Measurements from ENCODE around the gene RERG. TPM values are rescaled to one million over a fixed set of nuclear protein-coding genes. Genes with fewer than 3 reads are reported as not detected.

Gene RERG
- polyA plus RNA-seq (ENCODE audit: low read depth in 6 of 6) = not detected

DNA sequence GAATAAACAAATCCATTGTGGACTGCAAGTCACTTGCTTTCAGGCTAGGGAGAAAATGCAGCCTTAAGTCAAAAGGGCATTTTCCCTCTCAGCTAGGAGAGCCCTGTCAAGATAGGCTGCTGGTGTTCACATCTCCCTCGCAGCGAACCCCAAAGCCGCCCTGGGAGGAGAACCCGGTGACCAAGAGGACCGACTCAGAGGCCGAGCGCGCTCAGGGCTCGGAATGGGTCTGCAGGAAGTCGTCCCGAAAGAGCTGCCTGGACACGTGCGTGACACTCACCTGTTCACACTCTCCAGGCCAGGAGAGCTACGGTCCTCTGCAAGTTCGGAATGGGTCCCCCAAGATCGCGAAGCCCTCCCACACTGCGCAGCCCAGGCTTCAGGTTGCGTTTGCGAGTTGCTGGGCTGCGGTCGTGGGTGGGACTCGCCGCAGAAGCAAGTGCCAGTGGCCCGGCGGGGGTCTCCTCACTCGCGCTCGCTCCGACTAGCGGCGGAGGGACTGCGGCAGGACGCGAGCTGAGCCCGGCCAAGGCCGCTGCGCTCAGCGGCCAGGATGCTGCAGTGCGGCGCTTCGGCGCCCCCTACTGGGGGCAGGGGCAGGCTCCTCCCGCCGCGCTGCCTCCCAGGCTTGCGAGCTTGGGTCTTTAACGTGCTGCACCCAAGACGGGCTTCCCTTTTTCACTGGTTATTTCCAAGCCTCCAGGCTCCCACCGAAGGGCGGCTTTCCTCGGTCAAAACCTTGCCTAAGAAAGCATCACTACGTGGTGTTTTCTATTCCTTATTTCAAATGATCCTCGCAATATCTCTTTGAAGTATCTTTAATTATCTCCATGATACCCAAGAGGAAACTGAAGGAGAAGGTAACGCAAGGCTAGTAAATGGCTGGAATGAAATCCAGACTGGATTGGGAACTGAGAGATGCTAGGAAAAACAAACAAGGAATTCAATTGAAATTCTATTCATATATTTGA is at the start of gene RERG:
Gene RERG (minus strand): TSS at position 503 of the 971 bp plus-strand sequence. CDS start 3,928 bp downstream, outside the sequence.
- H3K27me3 Mint-ChIP-seq = peaks cover 48 to 60% (median 52%) of the 10 kb centered on the region in 3 donors
- ATAC-seq (ENCODE audit: low read depth in 2 of 2) = peak; percentile 95 to 96
- no peaks in the 10 kb centered on the region for H3K36me3 Mint-ChIP-seq
- H3K27ac Mint-ChIP-seq = no peak within 1 kb of the TSS
- peaks cover 7 to 13% (median 11%) of the 10 kb centered on the region in 3 donors for H3K4me1 Mint-ChIP-seq
- DNase-seq = peak; percentile 65
- peaks cover 0 to 4% (median 0%) of the 10 kb centered on the region in 7 donors for H3K9me3 Mint-ChIP-seq
- H3K4me3 Mint-ChIP-seq = peak within 1 kb of the TSS in 7 of 8 donors; percentile 51 to 86 (median 77)

- H3K9me3 Mint-ChIP-seq = no peaks in the 10 kb centered on the region
- no peak overlapping the region for H3K4me3 Mint-ChIP-seq
- no peak overlapping the region for H3K27ac Mint-ChIP-seq
- H3K36me3 Mint-ChIP-seq = no peaks in the 10 kb centered on the region
- no peak for DNase-seq
- H3K4me1 Mint-ChIP-seq = no peaks in the 10 kb centered on the region
- H3K27me3 Mint-ChIP-seq = peaks cover 5 to 10% (median 5%) of the 10 kb centered on the region in 3 donors
- ATAC-seq (ENCODE audit: low read depth in 2 of 2) = no peak
Measured at GRCh38 chr12:15270591-15270990, 49.4 kb upstream of the RERG start.

DNA sequence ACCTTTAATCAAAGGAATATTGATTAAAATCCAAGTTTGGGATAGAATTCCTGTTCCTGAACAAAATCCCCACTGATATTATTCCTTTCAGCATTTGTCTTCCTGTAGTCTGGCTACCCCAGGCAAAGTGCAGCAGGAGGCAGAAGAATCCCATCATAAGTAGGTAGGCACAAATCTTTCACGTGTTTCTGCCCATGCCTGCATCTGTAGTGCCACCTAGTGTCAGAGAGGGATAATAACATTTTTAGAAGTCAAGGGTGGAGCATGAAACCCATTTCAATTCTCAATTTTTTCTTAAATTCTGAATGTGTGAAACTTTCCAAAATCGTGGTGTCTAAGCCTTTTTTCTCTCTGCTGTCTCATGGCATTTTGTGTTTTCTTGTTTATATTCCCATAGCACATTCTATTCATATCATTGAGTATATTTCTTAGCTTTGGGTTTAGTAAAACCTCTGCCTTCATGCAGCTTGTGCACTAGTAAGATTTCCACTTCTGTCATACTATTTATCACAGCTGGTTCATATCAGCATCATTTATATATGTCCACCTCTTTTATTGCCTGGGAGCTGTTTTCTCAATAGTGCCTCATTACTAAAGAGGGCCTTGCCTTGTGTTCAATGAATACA is 47.8 kb upstream of the RERG start:
- Mint-ChIP-seq H3K27me3 (peaks cover 5 to 10% (median 5%) of the 10 kb centered on the region in 3 donors), H3K4me1 (no peaks in the 10 kb centered on the region), H3K4me3 (no peak overlapping the region), H3K27ac (no peak overlapping the region), H3K36me3 (no peaks in the 10 kb centered on the region), H3K9me3 (no peaks in the 10 kb centered on the region)
- DNase-seq (peak; percentile 43), ATAC-seq (ENCODE audit: low read depth in 2 of 2) (peak; percentile 52)

DNA sequence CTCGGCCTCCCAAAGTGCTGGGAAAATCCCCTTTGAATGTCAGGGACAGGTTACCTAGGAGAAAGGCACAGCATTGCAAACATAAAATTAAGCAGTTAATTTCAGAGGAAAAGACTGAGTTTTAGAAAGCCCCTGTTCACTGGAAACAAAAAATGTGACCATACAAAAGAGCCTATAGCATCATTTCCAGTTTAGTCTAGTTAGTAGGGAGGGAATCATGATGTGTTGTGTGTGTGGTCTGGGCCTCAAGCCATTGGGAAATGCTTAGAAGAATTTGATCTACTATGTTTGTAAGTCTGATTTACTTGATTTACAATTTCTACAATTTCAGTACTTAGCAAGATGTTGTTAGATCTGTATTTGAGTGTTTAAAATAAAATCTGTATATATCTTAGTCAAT is 47.1 kb upstream of the RERG start:
- ATAC-seq (ENCODE audit: low read depth in 2 of 2) = no peak
- Mint-ChIP-seq H3K36me3 (no peaks in the 10 kb centered on the region), H3K4me3 (no peak overlapping the region), H3K9me3 (no peaks in the 10 kb centered on the region), H3K27me3 (peaks cover 5 to 10% (median 5%) of the 10 kb centered on the region in 3 donors), H3K27ac (no peak overlapping the region), H3K4me1 (no peaks in the 10 kb centered on the region)
- DNase-seq = no peak

DNA sequence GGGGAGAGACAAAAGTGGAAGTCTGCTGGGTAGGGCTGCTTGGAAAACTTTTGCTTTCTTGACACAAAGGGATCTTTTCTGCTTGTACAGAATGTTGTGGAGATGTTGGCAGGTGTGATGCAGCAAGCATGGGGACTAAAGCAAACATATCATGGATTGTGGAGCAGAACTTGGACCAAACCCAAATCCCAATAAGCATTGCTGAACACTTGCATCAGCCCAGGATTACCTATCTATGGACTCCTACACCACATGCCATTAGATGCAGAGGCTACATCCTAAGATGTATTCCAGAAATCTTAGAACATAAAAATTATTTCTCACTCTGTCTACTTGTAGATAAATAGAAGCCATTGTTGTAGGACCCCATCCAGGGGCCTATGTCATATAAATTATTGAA is 44.7 kb upstream of the RERG start:
- no peaks in the 10 kb centered on the region for H3K9me3 Mint-ChIP-seq
- ATAC-seq (ENCODE audit: low read depth in 2 of 2) (no peak), DNase-seq (no peak)
- H3K36me3 Mint-ChIP-seq = no peaks in the 10 kb centered on the region
- H3K27ac Mint-ChIP-seq = no peak overlapping the region
- H3K4me3 Mint-ChIP-seq = no peak overlapping the region
- peaks cover 0 to 13% (median 5%) of the 10 kb centered on the region in 3 donors for H3K27me3 Mint-ChIP-seq
- no peaks in the 10 kb centered on the region for H3K4me1 Mint-ChIP-seq

DNA sequence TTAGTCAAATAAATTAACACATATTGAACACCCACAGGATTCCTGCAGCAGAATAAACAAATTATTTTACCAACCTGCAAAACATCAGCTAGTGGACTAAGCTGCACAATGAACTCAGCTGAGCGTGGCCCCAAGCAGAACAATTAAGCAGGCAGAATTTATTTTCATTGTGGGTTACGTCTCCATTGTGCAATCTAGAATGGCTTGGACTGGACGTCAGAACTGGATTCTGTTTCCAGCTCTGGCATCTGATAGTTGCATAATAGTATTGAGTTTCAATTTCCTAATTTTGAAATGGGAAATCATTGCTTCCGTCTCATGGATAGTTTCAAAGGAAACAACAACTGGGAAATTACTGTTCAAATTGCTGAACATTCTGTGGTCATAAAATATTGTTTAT is 35.5 kb upstream of the RERG start:
- no peak overlapping the region for H3K4me3 Mint-ChIP-seq
- ATAC-seq (ENCODE audit: low read depth in 2 of 2) (no peak), DNase-seq (no peak)
- peaks cover 0 to 11% of the 10 kb centered on the region in 2 donors for H3K36me3 Mint-ChIP-seq
- H3K9me3 Mint-ChIP-seq = peaks cover 5 to 10% (median 9%) of the 10 kb centered on the region in 7 donors
- H3K4me1 Mint-ChIP-seq = no peaks in the 10 kb centered on the region
- no peak overlapping the region for H3K27ac Mint-ChIP-seq
- peaks cover 29 to 64% (median 35%) of the 10 kb centered on the region in 3 donors for H3K27me3 Mint-ChIP-seq

DNA sequence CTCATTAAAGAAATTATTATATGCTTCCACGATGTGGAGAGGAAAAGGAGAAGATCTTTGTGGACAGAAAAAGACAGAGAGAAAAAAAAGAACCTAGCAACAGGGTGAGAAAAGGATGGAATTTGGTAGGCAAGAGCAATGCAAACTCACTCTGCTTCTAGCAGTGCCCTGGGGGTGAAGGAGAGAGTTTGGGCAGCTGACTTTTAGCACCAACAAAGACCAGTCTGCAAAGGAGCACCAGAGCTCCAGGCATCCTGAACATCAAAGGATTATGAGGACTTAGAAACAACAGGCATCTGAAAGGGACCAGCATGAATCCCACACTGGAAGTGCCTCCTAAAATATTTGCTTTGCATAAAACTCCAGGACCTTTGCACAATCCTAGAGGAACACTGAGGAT is 32.8 kb upstream of the RERG start:
- peaks cover 5 to 23% (median 9%) of the 10 kb centered on the region in 7 donors for H3K9me3 Mint-ChIP-seq
- ATAC-seq (ENCODE audit: low read depth in 2 of 2) (no peak), DNase-seq (no peak)
- no peaks in the 10 kb centered on the region for H3K4me1 Mint-ChIP-seq
- H3K27me3 Mint-ChIP-seq = peaks cover 42 to 79% (median 50%) of the 10 kb centered on the region in 3 donors
- no peak overlapping the region for H3K27ac Mint-ChIP-seq
- no peak overlapping the region for H3K4me3 Mint-ChIP-seq
- H3K36me3 Mint-ChIP-seq = peaks cover 0 to 10% of the 10 kb centered on the region in 2 donors

DNA sequence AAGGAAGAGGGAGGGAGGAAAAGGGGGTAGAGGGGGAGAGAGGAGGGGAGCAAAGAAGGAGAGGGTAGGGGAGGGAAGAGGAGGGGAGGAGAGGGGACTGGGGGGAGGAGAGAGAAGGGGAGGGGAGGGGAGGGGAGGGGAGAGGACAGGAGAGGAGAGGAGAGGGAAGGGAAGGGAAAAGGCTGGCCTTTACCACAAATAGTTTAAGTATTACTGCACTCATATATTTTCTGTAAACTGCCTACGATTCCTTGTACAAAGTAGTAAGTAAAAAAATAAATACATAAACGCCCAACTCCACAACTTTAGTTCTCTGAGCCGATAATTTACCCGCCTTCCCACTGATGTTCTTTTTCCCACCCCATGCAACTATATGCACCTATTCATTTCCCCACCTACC is 23.7 kb upstream of the RERG start:
- Mint-ChIP-seq H3K9me3 (peaks cover 4 to 39% (median 18%) of the 10 kb centered on the region in 7 donors), H3K4me3 (no peak overlapping the region), H3K27ac (peak overlapping the region in 1 of 6 donors; percentile 12), H3K36me3 (peaks cover 7 to 28% of the 10 kb centered on the region in 2 donors), H3K4me1 (no peaks in the 10 kb centered on the region), H3K27me3 (peaks cover 40 to 78% (median 66%) of the 10 kb centered on the region in 3 donors)
- ATAC-seq (ENCODE audit: low read depth in 2 of 2) (no peak), DNase-seq (no peak)

- Mint-ChIP-seq H3K4me1 (no peaks in the 10 kb centered on the region), H3K36me3 (peaks cover 7 to 28% of the 10 kb centered on the region in 2 donors), H3K27ac (no peak overlapping the region), H3K9me3 (peaks cover 4 to 33% (median 18%) of the 10 kb centered on the region in 7 donors), H3K27me3 (peaks cover 39 to 78% (median 65%) of the 10 kb centered on the region in 3 donors), H3K4me3 (no peak overlapping the region)
- no peak for ATAC-seq (ENCODE audit: low read depth in 2 of 2)
- no peak for DNase-seq
Measured at GRCh38 chr12:15244341-15244740, 23.1 kb upstream of the RERG start.

DNA sequence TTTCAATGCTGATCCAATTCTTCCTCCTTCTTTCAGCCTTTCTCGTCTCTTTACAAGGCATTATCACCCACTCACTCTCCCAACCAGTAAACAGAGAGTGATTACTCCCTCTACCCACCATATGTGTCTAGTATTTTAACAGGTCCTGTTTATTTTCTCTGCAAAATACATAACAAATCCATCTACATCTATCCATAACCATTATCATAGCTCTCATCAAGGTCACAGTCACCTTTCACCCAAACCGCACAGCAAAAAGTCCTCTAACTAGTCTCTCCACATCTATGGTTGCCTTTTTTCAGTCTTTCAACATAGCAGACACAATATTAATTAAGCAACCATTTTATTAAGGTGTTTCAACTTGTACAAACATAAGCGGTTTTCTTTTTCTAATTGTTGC is 21.9 kb upstream of the RERG start:
- DNase-seq = no peak
- Mint-ChIP-seq H3K36me3 (peaks cover 5 to 24% of the 10 kb centered on the region in 2 donors), H3K4me1 (no peaks in the 10 kb centered on the region), H3K9me3 (peaks cover 4 to 21% (median 12%) of the 10 kb centered on the region in 7 donors), H3K27ac (no peak overlapping the region), H3K4me3 (no peak overlapping the region), H3K27me3 (peaks cover 37 to 77% (median 53%) of the 10 kb centered on the region in 3 donors)
- no peak for ATAC-seq (ENCODE audit: low read depth in 2 of 2)

- H3K27me3 Mint-ChIP-seq = peaks cover 43 to 70% (median 46%) of the 10 kb centered on the region in 3 donors
- no peak for ATAC-seq (ENCODE audit: low read depth in 2 of 2)
- no peak for DNase-seq
Measured at GRCh38 chr12:15240898-15241297, 19.7 kb upstream of the RERG start.

GRCh38 chr12:15234508-15234907 is 13.3 kb upstream of the RERG start:
- no peak overlapping the region for H3K27ac Mint-ChIP-seq
- ATAC-seq (ENCODE audit: low read depth in 2 of 2) (no peak), DNase-seq (no peak)
- H3K4me3 Mint-ChIP-seq = no peak overlapping the region
- peaks cover 32 to 47% (median 43%) of the 10 kb centered on the region in 3 donors for H3K27me3 Mint-ChIP-seq
- no peaks in the 10 kb centered on the region for H3K4me1 Mint-ChIP-seq
- peaks cover 0 to 2% (median 0%) of the 10 kb centered on the region in 7 donors for H3K9me3 Mint-ChIP-seq
- H3K36me3 Mint-ChIP-seq = no peaks in the 10 kb centered on the region

More at GRCh38 chr12:15240898-15241297, 19.7 kb upstream of the RERG start:
- no peak overlapping the region for H3K4me3 Mint-ChIP-seq
- H3K36me3 Mint-ChIP-seq = peaks cover 0 to 7% of the 10 kb centered on the region in 2 donors
- H3K9me3 Mint-ChIP-seq = peaks cover 0 to 8% (median 0%) of the 10 kb centered on the region in 7 donors
- H3K4me1 Mint-ChIP-seq = no peaks in the 10 kb centered on the region
- no peak overlapping the region for H3K27ac Mint-ChIP-seq

DNA sequence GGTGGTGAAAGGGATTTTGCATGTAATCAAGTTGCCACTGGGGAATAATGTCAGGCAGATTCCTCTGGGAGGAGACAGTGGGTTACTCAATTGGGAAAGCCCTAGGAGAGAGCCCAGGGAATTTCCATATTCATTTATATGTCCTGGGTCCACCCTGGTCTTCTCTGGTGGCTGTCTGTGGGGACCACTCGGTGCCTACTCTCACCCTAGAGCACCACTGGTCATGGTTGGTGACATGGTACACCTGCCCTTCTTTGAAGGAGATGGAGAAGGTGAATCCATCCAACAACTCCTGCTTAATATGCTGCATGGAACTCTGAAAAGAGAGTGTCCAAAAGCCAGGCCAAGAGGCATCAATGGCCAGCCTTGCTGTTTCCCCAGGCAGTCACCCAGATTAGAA is 12.8 kb upstream of the RERG start:
- H3K4me3 Mint-ChIP-seq = no peak overlapping the region
- no peaks in the 10 kb centered on the region for H3K36me3 Mint-ChIP-seq
- no peaks in the 10 kb centered on the region for H3K4me1 Mint-ChIP-seq
- ATAC-seq (ENCODE audit: low read depth in 2 of 2) (no peak), DNase-seq (no peak)
- H3K9me3 Mint-ChIP-seq = peaks cover 0 to 2% (median 0%) of the 10 kb centered on the region in 7 donors
- peaks cover 30 to 48% (median 47%) of the 10 kb centered on the region in 3 donors for H3K27me3 Mint-ChIP-seq
- no peak overlapping the region for H3K27ac Mint-ChIP-seq
